ENCODE results near the gene DGKA. TPM values are rescaled to one million over a fixed set of nuclear protein-coding genes. Genes with fewer than 3 reads are reported as not detected.
"Not testable (repeated sequence)": the region's sequence is repeated elsewhere in the genome, so short reads cannot be mapped to it uniquely, and the experiment has no call there.

Gene DGKA
- polyA plus RNA-seq, 1 experiment: 56.2 TPM

DNA sequence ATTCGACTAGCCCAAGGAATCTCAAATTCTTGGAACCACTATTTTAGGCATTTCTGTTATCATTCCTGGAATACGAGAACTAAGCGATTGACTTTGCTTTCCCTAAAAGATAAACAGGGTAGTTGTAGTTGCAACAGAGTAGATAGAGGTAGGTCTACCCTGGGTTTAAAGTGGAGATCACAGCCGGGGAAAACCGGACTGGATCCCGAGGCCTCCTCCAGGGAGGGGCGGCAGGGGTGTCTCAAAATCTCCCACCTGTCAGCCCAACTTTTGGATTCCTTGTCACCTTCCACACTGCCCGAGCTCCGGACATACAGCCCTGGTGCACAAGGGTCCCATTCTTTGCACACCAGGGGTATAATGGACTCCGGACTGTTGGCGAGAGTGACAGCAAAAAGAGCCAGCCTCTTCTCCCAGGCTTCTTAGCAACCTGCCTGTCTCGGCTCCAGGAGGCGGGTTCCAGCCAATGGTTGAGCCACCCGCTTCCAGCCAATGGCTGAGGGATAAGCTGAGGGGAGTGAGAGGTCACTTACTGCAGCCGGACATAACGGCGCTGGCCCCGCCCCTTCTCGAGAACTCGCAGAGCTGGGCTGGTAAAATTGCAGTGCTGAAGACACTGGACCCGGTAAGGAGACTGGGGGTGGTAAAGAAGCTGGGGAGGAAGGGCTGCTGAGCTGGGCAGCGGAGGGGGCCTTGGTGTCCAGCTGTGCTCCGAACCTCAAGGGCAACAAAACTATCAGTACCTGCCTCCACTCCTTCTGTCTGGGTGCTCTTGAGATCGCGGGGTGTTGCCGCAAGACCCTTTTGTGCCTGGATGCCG lies 66.0 kb downstream of the DGKA start, which contains the start of gene SUOX:
Gene SUOX (plus strand): TSS at position 562 of the 820 bp plus-strand sequence. CDS start 4,946 bp downstream, outside the sequence.
- POLR2A ChIA-PET: interaction anchor here (0.6 to 1.0 kb wide), 4 partner anchors 10 to 121 kb away, joined by 3 to 13 read pairs (median 3); partner anchors contain the start of gene ZC3H10
- TF ChIP-seq, protein P1, sequence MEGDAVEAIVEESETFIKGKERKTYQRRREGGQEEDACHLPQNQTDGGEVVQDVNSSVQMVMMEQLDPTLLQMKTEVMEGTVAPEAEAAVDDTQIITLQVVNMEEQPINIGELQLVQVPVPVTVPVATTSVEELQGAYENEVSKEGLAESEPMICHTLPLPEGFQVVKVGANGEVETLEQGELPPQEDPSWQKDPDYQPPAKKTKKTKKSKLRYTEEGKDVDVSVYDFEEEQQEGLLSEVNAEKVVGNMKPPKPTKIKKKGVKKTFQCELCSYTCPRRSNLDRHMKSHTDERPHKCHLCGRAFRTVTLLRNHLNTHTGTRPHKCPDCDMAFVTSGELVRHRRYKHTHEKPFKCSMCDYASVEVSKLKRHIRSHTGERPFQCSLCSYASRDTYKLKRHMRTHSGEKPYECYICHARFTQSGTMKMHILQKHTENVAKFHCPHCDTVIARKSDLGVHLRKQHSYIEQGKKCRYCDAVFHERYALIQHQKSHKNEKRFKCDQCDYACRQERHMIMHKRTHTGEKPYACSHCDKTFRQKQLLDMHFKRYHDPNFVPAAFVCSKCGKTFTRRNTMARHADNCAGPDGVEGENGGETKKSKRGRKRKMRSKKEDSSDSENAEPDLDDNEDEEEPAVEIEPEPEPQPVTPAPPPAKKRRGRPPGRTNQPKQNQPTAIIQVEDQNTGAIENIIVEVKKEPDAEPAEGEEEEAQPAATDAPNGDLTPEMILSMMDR (IDR thresholded peaks at IDR 0.05; ENCODE audit: insufficient read depth, low read depth, low read length): no peak

DNA sequence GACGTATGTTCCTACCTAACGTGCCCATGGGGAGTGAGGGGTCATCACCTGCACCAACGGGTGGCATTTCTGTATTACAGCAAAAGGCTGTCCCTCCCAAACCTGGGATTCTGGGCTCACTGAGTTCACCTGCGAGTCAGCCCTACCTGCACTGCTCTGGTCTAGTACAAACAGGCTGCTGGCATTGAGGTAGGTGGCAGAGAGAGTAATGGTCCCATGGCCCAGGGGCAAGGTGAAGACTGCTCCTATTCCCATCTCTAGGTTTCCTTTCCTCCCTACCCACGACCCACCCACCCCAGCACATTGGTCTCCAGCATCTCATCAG lies 66.5 kb downstream of the DGKA start:
- CTCF ChIA-PET: interaction anchor here (0.6 to 6.9 kb wide), 15 partner anchors 9 to 811 kb away, joined by 3 to 86 read pairs (median 4); partner anchors contain the start of genes IKZF4 and PA2G4
- Histone ChIP-seq H3K36me3 (ENCODE audit: control insufficient read depth, insufficient read depth, low read length) (peaks cover 9% of the 10 kb centered on the region), H3K27me3 (ENCODE audit: control insufficient read depth, insufficient read depth, low read length) (no peaks in the 10 kb centered on the region), H3K4me3 (ENCODE audit: low read depth, low read length) (peak overlapping the region; percentile 72)
- TF ChIP-seq, protein P1 (IDR thresholded peaks at IDR 0.05; ENCODE audit: insufficient read depth, low read depth, low read length): no peak
- POLR2A ChIA-PET: interaction anchor here (0.6 to 1.0 kb wide), 3 partner anchors 9 to 121 kb away, joined by 3 read pairs; partner anchors contain the start of gene ZC3H10
- DNase-seq (ENCODE audit: low read depth): no peak

More for the DNA sequence above, 66.0 kb downstream of the DGKA start, which contains the start of gene SUOX:
- peak within 1 kb of the TSS; percentile 72 for H3K4me3 ChIP-seq (ENCODE audit: low read depth, low read length)
- peak; percentile 89 for DNase-seq (ENCODE audit: low read depth)
- no peaks in the 10 kb centered on the region for H3K27me3 ChIP-seq (ENCODE audit: control insufficient read depth, insufficient read depth, low read length)
- CTCF ChIA-PET: interaction anchor here (0.6 to 6.9 kb wide), 25 partner anchors 9 to 810 kb away, joined by 3 to 86 read pairs (median 4); partner anchors contain the start of genes IKZF4, MMP19 and PA2G4
- peaks cover 14% of the 10 kb centered on the region for H3K36me3 ChIP-seq (ENCODE audit: control insufficient read depth, insufficient read depth, low read length)

DNA sequence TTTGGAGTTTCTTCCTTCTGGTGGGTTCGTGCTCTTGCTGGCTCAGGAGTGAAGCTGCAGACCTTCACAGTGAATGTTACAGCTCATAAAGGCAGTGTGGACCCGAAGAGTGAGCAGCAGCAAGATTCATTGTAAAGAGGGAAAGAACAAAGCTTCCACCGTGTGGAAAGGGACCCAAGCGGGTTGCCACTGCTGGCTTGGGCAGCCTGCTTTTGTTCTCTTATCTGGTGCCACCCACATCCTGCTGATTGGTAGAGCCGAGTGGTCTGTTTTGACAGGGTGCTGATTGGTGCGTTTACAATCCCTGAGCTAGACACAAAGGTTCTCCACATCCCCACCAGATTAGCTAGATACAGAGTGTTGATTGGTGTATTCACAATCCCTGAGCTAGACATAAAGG lies 68.6 kb downstream of the DGKA start:
- H3K36me3 ChIP-seq (ENCODE audit: control insufficient read depth, insufficient read depth, low read length); H3K27me3 ChIP-seq (ENCODE audit: control insufficient read depth, insufficient read depth, low read length); POLR2A ChIA-PET; DNase-seq (ENCODE audit: low read depth); H3K4me3 ChIP-seq (ENCODE audit: low read depth, low read length): not testable (repeated sequence)
- CTCF ChIA-PET: interaction anchor here (1.2 to 6.9 kb wide), 3 partner anchors 8 to 29 kb away, joined by 3 to 86 read pairs (median 52); no protein-coding TSS in a partner anchor

DNA sequence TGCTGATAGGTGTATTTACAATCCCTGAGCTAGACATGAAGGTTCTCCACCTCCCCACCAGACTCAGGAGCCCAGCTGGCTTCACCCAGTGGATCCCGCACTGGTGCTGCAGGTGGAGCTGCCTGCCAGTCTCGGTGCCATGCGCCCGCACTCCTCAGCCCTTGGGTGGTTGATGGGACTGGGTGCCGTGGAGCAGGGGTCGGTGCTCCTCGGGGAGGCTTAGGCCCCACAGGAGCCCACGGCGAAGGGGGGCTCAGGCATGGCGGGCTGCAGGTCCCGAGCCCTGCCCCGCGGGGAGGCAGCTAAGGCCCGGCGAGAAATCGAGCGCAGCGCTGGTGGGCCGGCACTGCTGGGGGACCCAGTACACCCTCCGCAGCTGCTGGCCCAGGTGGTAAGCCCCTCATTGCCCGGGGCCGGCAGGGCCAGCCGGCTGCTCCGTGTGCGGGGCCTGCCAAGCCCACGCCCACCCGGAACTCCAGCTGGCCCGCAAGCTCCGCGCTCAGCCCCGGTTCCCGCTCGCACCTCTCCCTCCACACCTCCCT lies 69.1 kb downstream of the DGKA start:
- POLR2A ChIA-PET; DNase-seq (ENCODE audit: low read depth); H3K4me3 ChIP-seq (ENCODE audit: low read depth, low read length); H3K27me3 ChIP-seq (ENCODE audit: control insufficient read depth, insufficient read depth, low read length); H3K36me3 ChIP-seq (ENCODE audit: control insufficient read depth, insufficient read depth, low read length): not testable (repeated sequence)
- CTCF ChIA-PET: interaction anchor here (1.2 to 6.9 kb wide), 2 partner anchors 9 to 29 kb away, joined by 3 to 86 read pairs; no protein-coding TSS in a partner anchor

DNA sequence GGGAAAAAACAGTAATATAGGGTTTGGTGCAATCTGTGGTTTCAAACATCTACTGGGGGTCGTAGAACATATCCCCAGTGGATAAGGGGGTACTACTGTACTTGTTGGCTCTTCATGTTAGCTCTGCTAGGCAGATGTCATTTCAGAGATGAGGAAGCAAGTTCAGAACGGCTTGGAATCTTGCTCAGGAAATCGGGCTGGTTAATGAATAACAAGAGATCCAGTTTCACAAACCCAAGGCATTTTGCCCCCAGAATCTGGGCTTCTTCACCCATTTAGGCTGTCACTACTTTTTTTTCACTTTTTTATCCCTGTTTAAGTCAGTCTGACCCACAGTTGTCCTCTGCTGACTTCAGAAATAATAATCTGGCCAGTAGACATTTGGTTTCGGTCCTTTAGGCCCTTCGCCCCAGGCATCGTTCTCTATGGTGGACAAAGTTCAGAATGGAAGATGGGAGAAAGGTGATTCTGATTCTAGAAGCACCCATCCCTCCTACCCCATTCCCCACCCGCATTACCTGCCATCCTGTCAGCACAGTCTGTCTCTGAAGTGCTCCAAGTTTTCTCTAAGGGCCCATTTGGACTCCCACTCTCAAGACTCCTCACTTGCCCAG lies 70.6 kb downstream of the DGKA start:
- DNase-seq (ENCODE audit: low read depth): no peak
- no peaks in the 10 kb centered on the region for H3K27me3 ChIP-seq (ENCODE audit: control insufficient read depth, insufficient read depth, low read length)
- ChIA-PET CTCF (no interaction called here), POLR2A (no interaction called here)
- peaks cover 9% of the 10 kb centered on the region for H3K36me3 ChIP-seq (ENCODE audit: control insufficient read depth, insufficient read depth, low read length)
- no peak overlapping the region for H3K4me3 ChIP-seq (ENCODE audit: low read depth, low read length)
- TF ChIP-seq, protein P1 (IDR thresholded peaks at IDR 0.05; ENCODE audit: insufficient read depth, low read depth, low read length): no peak

DNA sequence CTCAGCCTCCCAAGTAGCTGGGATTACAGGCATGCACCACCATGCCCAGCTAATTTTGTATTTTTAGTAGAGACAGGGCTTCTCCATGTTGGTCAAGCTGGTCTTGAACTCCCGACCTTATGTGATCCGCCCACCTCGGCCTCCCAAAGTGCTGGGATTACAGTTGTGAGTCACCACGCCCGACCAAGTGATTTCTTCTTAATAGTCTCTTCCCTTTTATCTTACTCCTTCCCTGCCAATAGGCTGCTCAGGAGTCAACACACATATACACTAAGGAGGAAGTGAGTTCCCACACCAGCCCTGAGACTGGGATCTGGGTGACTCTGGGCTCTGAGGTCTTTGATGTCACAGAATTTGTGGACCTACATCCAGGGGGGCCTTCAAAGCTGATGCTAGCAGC lies 72.4 kb downstream of the DGKA start:
- H3K4me3 ChIP-seq (ENCODE audit: low read depth, low read length); H3K36me3 ChIP-seq (ENCODE audit: control insufficient read depth, insufficient read depth, low read length); POLR2A ChIA-PET; DNase-seq (ENCODE audit: low read depth); H3K27me3 ChIP-seq (ENCODE audit: control insufficient read depth, insufficient read depth, low read length): not testable (repeated sequence)
- CTCF ChIA-PET: interaction anchor here (1.5 kb wide), 1 partner anchor 26 kb away, joined by 5 read pairs; no protein-coding TSS in a partner anchor

Other genes with a start within 250 kb of the DGKA start
- gene ITGA7, start 223.3 kb upstream of the DGKA start, polyA plus RNA-seq (2011; rRNA removed): 9.4 and 11.6 TPM in 2 replicates
- 147 and 172 TPM in 2 replicates for gene BLOC1S1, start 215.1 kb upstream of the DGKA start, polyA plus RNA-seq (2011; rRNA removed)
- gene RDH5, start 210.8 kb upstream of the DGKA start, polyA plus RNA-seq (2011; rRNA removed): 4.5 and 6.2 TPM in 2 replicates
- gene CD63, start 202.2 kb upstream of the DGKA start, polyA plus RNA-seq (2011; rRNA removed): 974 and 1,937 TPM in 2 replicates
- 2.9 and 3.8 TPM in 2 replicates for gene GDF11, start 188.0 kb upstream of the DGKA start, polyA plus RNA-seq (2011; rRNA removed)
- gene SARNP, start 113.4 kb upstream of the DGKA start, polyA plus RNA-seq (2011; rRNA removed): 52.1 and 102 TPM in 2 replicates
- gene ORMDL2, start 113.1 kb upstream of the DGKA start, polyA plus RNA-seq (2011; rRNA removed): 47.4 and 63.9 TPM in 2 replicates
- 6.4 and 8.4 TPM in 2 replicates for gene DNAJC14, start 101.6 kb upstream of the DGKA start, polyA plus RNA-seq (2011; rRNA removed)
- gene MMP19, start 88.2 kb upstream of the DGKA start, polyA plus RNA-seq (2011; rRNA removed): 34.2 and 40.7 TPM in 2 replicates
- 37.1 and 37.8 TPM in 2 replicates for gene PYM1, start 3.3 kb upstream of the DGKA start, polyA plus RNA-seq (2011; rRNA removed)
- gene PMEL, start 34.9 kb downstream of the DGKA start, polyA plus RNA-seq (2011; rRNA removed): 1.2 and 1.8 TPM in 2 replicates
- gene CDK2, start 35.7 kb downstream of the DGKA start, polyA plus RNA-seq (2011; rRNA removed): 56.6 and 75.2 TPM in 2 replicates
- 117 and 130 TPM in 2 replicates for gene RAB5B, start 42.9 kb downstream of the DGKA start, polyA plus RNA-seq (2011; rRNA removed)
- gene SUOX, start 66.1 kb downstream of the DGKA start, polyA plus RNA-seq (2011; rRNA removed): 14.4 and 22.3 TPM in 2 replicates
- gene IKZF4, start 89.9 kb downstream of the DGKA start, polyA plus RNA-seq (2011; rRNA removed): 1.9 and 2.9 TPM in 2 replicates
- gene RPS26, start 110.8 kb downstream of the DGKA start, polyA plus RNA-seq (2011; rRNA removed): 635 and 868 TPM in 2 replicates
- gene ERBB3, start 149.0 kb downstream of the DGKA start, polyA plus RNA-seq (2011; rRNA removed): 4.7 and 6.0 TPM in 2 replicates
- gene PA2G4, start 173.4 kb downstream of the DGKA start, polyA plus RNA-seq (2011; rRNA removed): 134 and 215 TPM in 2 replicates
- gene RPL41, start 185.5 kb downstream of the DGKA start, polyA plus RNA-seq (2011; rRNA removed): 5,645 and 7,867 TPM in 2 replicates
- gene ZC3H10, start 187.1 kb downstream of the DGKA start, polyA plus RNA-seq (2011; rRNA removed): 1.4 and 1.6 TPM in 2 replicates
- gene ESYT1, start 197.1 kb downstream of the DGKA start, polyA plus RNA-seq (2011; rRNA removed): 180 and 264 TPM in 2 replicates
- 74.1 and 75.4 TPM in 2 replicates for gene MYL6B, start 221.4 kb downstream of the DGKA start, polyA plus RNA-seq (2011; rRNA removed)
- gene MYL6, start 227.2 kb downstream of the DGKA start, polyA plus RNA-seq (2011; rRNA removed): 5,667 and 6,879 TPM in 2 replicates

Measured in BJ (cell line).